BJ (cell line): ENCODE results near the gene UGP2. TPM values are rescaled to one million over a fixed set of nuclear protein-coding genes. Genes with fewer than 3 reads are reported as not detected.

Source experiments
- CTCF ChIA-PET: fragments of 350-600 bp; formaldehyde crosslinking; extraction: SDS; loops from one replicate; lab custom pipeline; 2021; ENCODE audit warnings: antibody characterized with exemption, inconsistent platforms; lab: Yijun Ruan, JAX
- POLR2A ChIA-PET: fragments of 300-600 bp; sonication (Branson Sonifier 250); formaldehyde crosslinking; extraction: SDS; loops from one replicate; lab custom pipeline; 2021; ENCODE audit warnings: antibody characterized with exemption; lab: Charles Lee
- DNase-seq: peaks from one replicate; pipeline ENCODE4 v3.0.0-alpha.2; 2011; ENCODE audit warnings: low read depth
- H3K27me3 ChIP-seq: 2 replicates; pipeline ENCODE4 v1.6.0; 2011; ENCODE audit warnings: low read length; ENCODE audit not compliant: control insufficient read depth, insufficient read depth
- H3K36me3 ChIP-seq: 2 replicates; pipeline ENCODE4 v1.5.1; 2011; ENCODE audit warnings: low read length; ENCODE audit not compliant: control insufficient read depth, insufficient read depth
- H3K4me3 ChIP-seq: 2 replicates; pipeline ENCODE4 v1.5.1; 2011; ENCODE audit warnings: low read depth, mild to moderate bottlenecking, control low read depth, low read length
- CTCF ChIP-seq: IDR thresholded peaks from 2 replicates; pipeline ENCODE4 v1.5.1; 2011; ENCODE audit warnings: low read depth, mild to moderate bottlenecking, control low read depth, inconsistent platforms, low read length, moderate library complexity; ENCODE audit not compliant: insufficient read depth
- polyA plus RNA-seq: library from polyadenylated mRNA; depleted of rRNA; stranded (reverse); fragments of >200 nt; gene quantifications from 2 replicates; pipeline ENCODE4 v1.2.3, GENCODE V29; 2011

The UGP2 gene
- polyA plus RNA-seq, 1 experiment: 53.6 TPM

GRCh38 chr2:63894167-63894566, 52.5 kb downstream of the UGP2 start:
- POLR2A ChIA-PET: no interaction called here
- CTCF ChIA-PET: interaction anchor here (0.9 kb wide), 1 partner anchor 12 kb away, joined by 3 read pairs; no protein-coding TSS in a partner anchor
- DNase-seq: no peak
- Histone ChIP-seq H3K36me3 (peaks cover 6% of the 10 kb centered on the region), H3K4me3 (no peak overlapping the region), H3K27me3 (no peaks in the 10 kb centered on the region)
- TF ChIP-seq CTCF: no peak

GRCh38 chr2:63898839-63899238, 57.1 kb downstream of the UGP2 start:
- CTCF ChIA-PET: interaction anchor here (1.2 to 3.2 kb wide), 2 partner anchors 19 to 200 kb away, joined by 3 to 9 read pairs; no protein-coding TSS in a partner anchor
- POLR2A ChIA-PET: no interaction called here

GRCh38 chr2:63899639-63900038, 57.9 kb downstream of the UGP2 start:
- Histone ChIP-seq H3K4me3 (no peak overlapping the region), H3K36me3 (peaks cover 7% of the 10 kb centered on the region), H3K27me3 (no peaks in the 10 kb centered on the region)
- ChIA-PET POLR2A (no interaction called here), CTCF (interaction anchor here (1.0 to 3.2 kb wide), 3 partner anchors 18 to 200 kb away, joined by 3 to 9 read pairs (median 5); no protein-coding TSS in a partner anchor)
- TF ChIP-seq CTCF: no peak
- no peak for DNase-seq

More at GRCh38 chr2:63898839-63899238, 57.1 kb downstream of the UGP2 start:
- TF ChIP-seq CTCF: no peak
- Histone ChIP-seq H3K4me3 (no peak overlapping the region), H3K36me3 (peaks cover 9% of the 10 kb centered on the region), H3K27me3 (no peaks in the 10 kb centered on the region)
- no peak for DNase-seq

GRCh38 chr2:63902149-63902548, 60.5 kb downstream of the UGP2 start:
- H3K27me3 ChIP-seq: no peaks in the 10 kb centered on the region
- H3K4me3 ChIP-seq: no peak overlapping the region
- TF ChIP-seq CTCF: no peak
- peaks cover 7% of the 10 kb centered on the region for H3K36me3 ChIP-seq
- DNase-seq: no peak
- CTCF ChIA-PET: interaction anchor here (0.6 kb wide), 1 partner anchor 12 kb away, joined by 3 read pairs; no protein-coding TSS in a partner anchor
- POLR2A ChIA-PET: no interaction called here

- CTCF ChIA-PET: no interaction called here
- H3K27me3 ChIP-seq: no peaks in the 10 kb centered on the region
- TF ChIP-seq CTCF: no peak
- DNase-seq: no peak
- POLR2A ChIA-PET: no interaction called here
- no peak overlapping the region for H3K4me3 ChIP-seq
- peaks cover 7% of the 10 kb centered on the region for H3K36me3 ChIP-seq
Measured at GRCh38 chr2:63903003-63903402, 61.3 kb downstream of the UGP2 start.
